Measurements from ENCODE around the gene SDCCAG8.
A peak's percentile ranks its signal among the peaks of the same experiment; 100 is the strongest.

The SDCCAG8 gene

DNA sequence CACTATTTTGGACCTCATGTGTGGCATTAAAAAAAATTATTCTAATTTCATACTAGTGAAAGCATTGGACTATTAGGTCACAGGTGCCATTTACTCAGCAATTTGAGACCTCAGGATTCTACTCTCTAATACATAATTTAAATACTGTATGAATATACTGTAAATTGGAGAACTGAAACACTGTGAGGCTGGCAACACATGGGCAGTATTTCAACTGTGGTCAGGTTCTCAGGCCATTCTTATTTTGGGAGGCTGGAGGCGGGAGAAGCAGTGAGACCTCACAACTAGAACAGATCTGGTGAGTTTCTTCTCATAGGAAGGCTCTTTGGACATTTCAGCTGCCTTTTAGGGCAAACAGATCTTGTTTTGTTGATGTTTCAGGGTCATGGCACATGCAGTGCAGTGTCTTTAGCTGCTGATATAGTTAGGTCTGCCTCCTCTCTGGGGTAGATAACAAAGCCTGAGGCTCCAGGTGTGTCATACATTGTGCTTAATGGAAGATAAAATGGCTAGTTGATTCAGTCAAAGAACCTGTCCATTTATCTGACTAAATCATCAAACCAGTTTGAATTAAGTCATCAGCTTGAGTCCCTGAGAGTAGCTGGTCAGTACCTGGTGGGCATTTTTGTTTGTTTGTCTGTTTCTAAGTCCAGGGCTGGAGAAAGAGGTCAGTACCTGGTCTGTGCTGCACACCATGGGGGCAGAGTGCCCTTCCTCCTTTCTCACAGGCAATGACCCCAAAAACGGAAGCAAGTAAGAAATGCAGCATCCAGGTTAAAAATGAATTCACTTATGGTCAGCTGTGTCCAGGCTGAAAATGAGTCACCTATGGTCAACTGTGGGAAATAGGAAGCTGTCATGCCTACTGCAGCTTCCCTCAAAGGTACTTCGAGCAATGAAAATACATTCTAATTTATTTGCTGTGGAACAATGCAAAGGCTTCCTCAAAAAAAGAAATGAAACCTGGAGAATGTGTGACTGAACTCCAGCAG is 216.2 kb downstream of the SDCCAG8 start:
- Histone ChIP-seq H2AFZ (no peak overlapping the region), H3K79me2 (no peaks in the 10 kb centered on the region), H3K9ac (no peak overlapping the region), H3K4me2 (ENCODE audit: low read length) (no peak overlapping the region), H3K36me3 (ENCODE audit: control insufficient read depth, insufficient read depth, low read length) (no peaks in the 10 kb centered on the region), H3K27me3 (ENCODE audit: control insufficient read depth, insufficient read depth, low read length) (no peaks in the 10 kb centered on the region), H3K4me1 (no peaks in the 10 kb centered on the region), H3K9me3 (ENCODE audit: control insufficient read depth, low read length) (no peaks in the 10 kb centered on the region), H3K27ac (no peak overlapping the region), H3K4me3 (ENCODE audit: low read depth, low read length) (no peak overlapping the region)
- no peak for TF ChIP-seq CTCF (IDR thresholded peaks at IDR 0.05)

GRCh38 chr1:243473227-243474135 is 217.6 kb downstream of the SDCCAG8 start:
- H2AFZ ChIP-seq = no peak overlapping the region
- no peak overlapping the region for H3K4me2 ChIP-seq (ENCODE audit: low read length)
- no peaks in the 10 kb centered on the region for H3K27me3 ChIP-seq (ENCODE audit: control insufficient read depth, insufficient read depth, low read length)
- H3K4me1 ChIP-seq = no peaks in the 10 kb centered on the region
- H3K9me3 ChIP-seq (ENCODE audit: control insufficient read depth, low read length) = no peaks in the 10 kb centered on the region
- TF ChIP-seq CTCF (IDR thresholded peaks at IDR 0.05) = no peak
- peak overlapping the region; percentile 38 for H3K4me3 ChIP-seq (ENCODE audit: low read depth, low read length)
- no peak overlapping the region for H3K27ac ChIP-seq
- no peaks in the 10 kb centered on the region for H3K79me2 ChIP-seq
- no peaks in the 10 kb centered on the region for H3K36me3 ChIP-seq (ENCODE audit: control insufficient read depth, insufficient read depth, low read length)
- no peak overlapping the region for H3K9ac ChIP-seq

- Histone ChIP-seq H3K4me1 (no peaks in the 10 kb centered on the region), H3K36me3 (ENCODE audit: control insufficient read depth, insufficient read depth, low read length) (no peaks in the 10 kb centered on the region), H3K79me2 (no peaks in the 10 kb centered on the region), H3K9me3 (ENCODE audit: control insufficient read depth, low read length) (no peaks in the 10 kb centered on the region), H2AFZ (no peak overlapping the region), H3K4me3 (ENCODE audit: low read depth, low read length) (no peak overlapping the region), H3K9ac (no peak overlapping the region), H3K27ac (no peak overlapping the region), H3K4me2 (ENCODE audit: low read length) (no peak overlapping the region), H3K27me3 (ENCODE audit: control insufficient read depth, insufficient read depth, low read length) (no peaks in the 10 kb centered on the region)
- no peak for TF ChIP-seq CTCF (IDR thresholded peaks at IDR 0.05)
Measured at GRCh38 chr1:243474136-243474881, 218.5 kb downstream of the SDCCAG8 start.

DNA sequence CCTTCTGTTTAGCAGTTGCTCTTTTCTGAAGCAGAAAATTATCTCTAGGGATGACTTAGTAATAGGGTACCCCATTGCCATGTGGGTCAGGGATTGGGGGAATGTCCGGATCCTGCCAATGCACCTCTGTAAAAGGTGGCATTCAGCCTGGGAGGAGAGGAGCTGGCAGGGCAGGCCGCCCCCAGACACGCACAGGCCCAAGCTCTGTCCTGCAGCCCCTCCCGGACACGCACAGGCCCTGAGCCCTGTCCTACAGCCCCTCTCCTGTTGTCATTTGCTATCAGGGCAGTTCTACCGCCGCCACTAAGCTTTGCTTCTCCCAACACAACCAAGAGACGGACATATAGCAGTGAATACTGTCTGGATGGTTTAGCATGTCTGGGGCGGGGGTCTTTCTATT is 219.1 kb downstream of the SDCCAG8 start:
- Histone ChIP-seq H2AFZ (no peak overlapping the region), H3K36me3 (ENCODE audit: control insufficient read depth, insufficient read depth, low read length) (no peaks in the 10 kb centered on the region), H3K4me3 (ENCODE audit: low read depth, low read length) (no peak overlapping the region), H3K9me3 (ENCODE audit: control insufficient read depth, low read length) (no peaks in the 10 kb centered on the region), H3K9ac (no peak overlapping the region), H3K4me2 (ENCODE audit: low read length) (no peak overlapping the region), H3K79me2 (no peaks in the 10 kb centered on the region), H3K27me3 (ENCODE audit: control insufficient read depth, insufficient read depth, low read length) (no peaks in the 10 kb centered on the region), H3K27ac (no peak overlapping the region), H3K4me1 (no peaks in the 10 kb centered on the region)
- TF ChIP-seq CTCF (IDR thresholded peaks at IDR 0.05) = no peak
